Left forelimb (tissue), 1 donor: ENCODE measurements around the gene FAM9A.
"Not testable (repeated sequence)": the region's sequence is repeated elsewhere in the genome, so short reads cannot be mapped to it uniquely, and the experiment has no call there.

Experiments
- DNase-seq: peaks from one replicate; pipeline ENCODE4 v3.0.0-alpha.2; 2018; ENCODE audit warnings: low spot score

FAM9A gene

GRCh38 chrX:8803326-8803725, 2.1 kb upstream of the FAM9A start:
- no peak for DNase-seq

GRCh38 chrX:8800351-8800750, 832 bp downstream of the FAM9A start:
- DNase-seq: not testable (repeated sequence)

GRCh38 chrX:8799281-8799680, 1.9 kb downstream of the FAM9A start:
- DNase-seq: not testable (repeated sequence)

GRCh38 chrX:8798702-8799101, 2.5 kb downstream of the FAM9A start:
- DNase-seq: not testable (repeated sequence)

GRCh38 chrX:8787119-8787518, 14.1 kb downstream of the FAM9A start:
- not testable (repeated sequence) for DNase-seq

GRCh38 chrX:8784162-8784561, 17.0 kb downstream of the FAM9A start:
- DNase-seq: no peak

GRCh38 chrX:8783714-8784098, 17.5 kb downstream of the FAM9A start:
- no peak for DNase-seq

GRCh38 chrX:8783097-8783713, 18.0 kb downstream of the FAM9A start:
- no peak for DNase-seq

GRCh38 chrX:8782595-8782994, 18.6 kb downstream of the FAM9A start:
- no peak for DNase-seq

- not testable (repeated sequence) for DNase-seq
Measured at GRCh38 chrX:8781921-8782320, 19.3 kb downstream of the FAM9A start.

GRCh38 chrX:8773117-8773516, 28.1 kb downstream of the FAM9A start:
- DNase-seq: no peak

- no peak for DNase-seq
Measured at GRCh38 chrX:8760021-8760420, 41.2 kb downstream of the FAM9A start.

- not testable (repeated sequence) for DNase-seq
Measured at GRCh38 chrX:8758706-8759105, 42.5 kb downstream of the FAM9A start.

GRCh38 chrX:8757609-8758389, 43.4 kb downstream of the FAM9A start:
- not testable (repeated sequence) for DNase-seq

GRCh38 chrX:8755813-8756212, 45.4 kb downstream of the FAM9A start:
- no peak for DNase-seq

- no peak for DNase-seq
Measured at GRCh38 chrX:8755116-8755515, 46.1 kb downstream of the FAM9A start.

GRCh38 chrX:8749697-8750096, 51.5 kb downstream of the FAM9A start:
- DNase-seq: no peak

- DNase-seq: no peak
Measured at GRCh38 chrX:8748855-8749254, 52.3 kb downstream of the FAM9A start.

- no peak for DNase-seq
Measured at GRCh38 chrX:8743126-8743732, 58.0 kb downstream of the FAM9A start.

- no peak for DNase-seq
Measured at GRCh38 chrX:8741981-8742380, 59.2 kb downstream of the FAM9A start.
